OCI-M2 (cell line): ENCODE results near the gene CD72.
"Not testable (repeated sequence)": the region's sequence is repeated elsewhere in the genome, so short reads cannot be mapped to it uniquely, and the experiment has no call there.

Source experiments
- DNase-seq: peaks from one replicate; lab custom pipeline; 2025; ENCODE audit not compliant: unreplicated experiment; lab: John Stamatoyannopoulos, UW

The CD72 gene

GRCh38 chr9:35616681-35617459 is 1.3 kb downstream of the CD72 start:
- no peak for DNase-seq

GRCh38 chr9:35615981-35616680 is 2.1 kb downstream of the CD72 start:
- no peak for DNase-seq

GRCh38 chr9:35612843-35613242 is 5.4 kb downstream of the CD72 start:
- no peak for DNase-seq

- DNase-seq = not testable (repeated sequence)
These were observed 6.1 kb downstream of the CD72 start for GRCh38 chr9:35612066-35612465.

GRCh38 chr9:35611230-35611797 is 6.9 kb downstream of the CD72 start:
- DNase-seq = no peak

GRCh38 chr9:35609820-35610163 is 8.4 kb downstream of the CD72 start:
- no peak for DNase-seq

- no peak for DNase-seq
These were observed 9.0 kb downstream of the CD72 start for GRCh38 chr9:35609001-35609819.

GRCh38 chr9:35608221-35608620 is 10.0 kb downstream of the CD72 start:
- no peak for DNase-seq

- no peak for DNase-seq
These were observed 11.5 kb downstream of the CD72 start for GRCh38 chr9:35606726-35607125.

GRCh38 chr9:35606138-35606504 is 12.1 kb downstream of the CD72 start:
- no peak for DNase-seq

- DNase-seq = no peak
These were observed 12.7 kb downstream of the CD72 start for GRCh38 chr9:35605351-35606137.

GRCh38 chr9:35604578-35605350 is 13.4 kb downstream of the CD72 start, which contains the start of gene TESK1:
TESK1 (plus strand) TSS chr9:35605262; CDS start chr9:35605620, 358 bp downstream.
- DNase-seq = no peak

- DNase-seq = peak; percentile 82
These were observed 14.1 kb downstream of the CD72 start for GRCh38 chr9:35603986-35604577.

GRCh38 chr9:35603506-35603985 is 14.7 kb downstream of the CD72 start:
- no peak for DNase-seq

- DNase-seq = no peak
These were observed 18.2 kb downstream of the CD72 start for GRCh38 chr9:35599763-35600604.

- no peak for DNase-seq
These were observed 19.2 kb downstream of the CD72 start for GRCh38 chr9:35598866-35599590.

- DNase-seq = not testable (repeated sequence)
These were observed 21.3 kb downstream of the CD72 start for GRCh38 chr9:35596907-35597306.

- no peak for DNase-seq
These were observed 23.7 kb downstream of the CD72 start for GRCh38 chr9:35594471-35594870.
